CD14-positive monocyte (primary cell): ENCODE measurements around the gene FIP1L1. TPM values are rescaled to one million over a fixed set of nuclear protein-coding genes. Genes with fewer than 3 reads are reported as not detected.
"Not testable (repeated sequence)": the region's sequence is repeated elsewhere in the genome, so short reads cannot be mapped to it uniquely, and the experiment has no call there.

Experiments used
- DNase-seq, 3 donors: peaks; one replicate each; pipeline ENCODE4 v3.0.0-alpha.2; 2011 to 2022
- H2AFZ ChIP-seq: 2 replicates; pipeline ENCODE4 v1.6.0; 2012; ENCODE audit warnings: mild to moderate bottlenecking, low read depth, low read length, inconsistent platforms; ENCODE audit not compliant: insufficient read depth, poor library complexity, severe bottlenecking
- H3K27ac ChIP-seq, 2 donors: 1 replicate in 1 of 2; 2 replicates in 1 of 2; pipeline ENCODE4 v1.5.1; 2012 to 2013; ENCODE audit warnings: low read length in 2 of 2, control low read depth in 1 of 2, inconsistent platforms in 1 of 2, low read depth in 1 of 2, mild to moderate bottlenecking in 1 of 2
- H3K27me3 ChIP-seq, 2 donors: one replicate each; pipeline versions ENCODE4 v1.6.0 to v1.6.1; 2011 to 2013; ENCODE audit warnings: low read length in 2 of 2; ENCODE audit not compliant: control insufficient read depth in 2 of 2, insufficient read depth in 2 of 2
- H3K36me3 ChIP-seq, 2 donors: replicated peaks in 1 of 2; 1 replicate in 1 of 2; 2 replicates in 1 of 2; pipeline versions ENCODE4 v1.5.1 to v1.6.1; 2012 to 2013; ENCODE audit warnings: low read length in 2 of 2, control low read depth in 1 of 2, inconsistent platforms in 1 of 2, mild to moderate bottlenecking in 1 of 2; ENCODE audit not compliant: insufficient read depth in 2 of 2, control insufficient read depth in 1 of 2
- H3K4me1 ChIP-seq, 2 donors: 1 replicate in 1 of 2; 2 replicates in 1 of 2; pipeline versions ENCODE4 v1.5.1 to v1.6.1; 2012 to 2013; ENCODE audit warnings: low read length in 2 of 2, control low read depth in 1 of 2, inconsistent platforms in 1 of 2, mild to moderate bottlenecking in 1 of 2, moderate library complexity in 1 of 2; ENCODE audit not compliant: insufficient read depth in 2 of 2, control insufficient read depth in 1 of 2
- H3K4me2 ChIP-seq: replicated peaks from 2 replicates; pipeline ENCODE3; 2012; ENCODE audit warnings: low read length, moderate library complexity, mild to moderate bottlenecking; ENCODE audit not compliant: poor library complexity, severe bottlenecking; ENCODE audit errors: extremely low read depth
- H3K4me3 ChIP-seq, 3 experiments: fragments of 200-600 bp in 1 of 3; sonication (generic) in 1 of 3; replicated peaks in 1 of 3; 1 replicate in 2 of 3; 2 replicates in 1 of 3; pipeline ENCODE4 v1.5.1; 2011 to 2013; ENCODE audit warnings: low read length in 3 of 3, mild to moderate bottlenecking in 3 of 3, control low read depth in 2 of 3, low read depth in 2 of 3, inconsistent platforms in 1 of 3, moderate library complexity in 1 of 3
- H3K79me2 ChIP-seq: 2 replicates; pipeline ENCODE4 v1.6.0; 2012; ENCODE audit warnings: mild to moderate bottlenecking, control low read depth, inconsistent platforms, low read length, moderate library complexity; ENCODE audit not compliant: insufficient read depth
- H3K9ac ChIP-seq: 2 replicates; pipeline ENCODE4 v1.6.0; 2017; ENCODE audit warnings: low read length, mild to moderate bottlenecking; ENCODE audit not compliant: insufficient read depth, poor library complexity, severe bottlenecking
- H3K9me3 ChIP-seq, 2 donors: replicated peaks in 1 of 2; 1 replicate in 1 of 2; 2 replicates in 1 of 2; pipeline versions ENCODE4 v1.5.1 to v1.6.1; 2012 to 2013; ENCODE audit warnings: low read length in 2 of 2, control low read depth in 1 of 2; ENCODE audit not compliant: control insufficient read depth in 1 of 2, insufficient read depth in 1 of 2
- H4K20me1 ChIP-seq: 2 replicates; pipeline ENCODE4 v1.6.0; 2012; ENCODE audit warnings: mild to moderate bottlenecking, low read length, control low read depth, moderate library complexity; ENCODE audit not compliant: insufficient read depth
- H3K27ac Mint-ChIP-seq, 7 donors: one replicate each; pipeline ENCODE4 v1.8.0; 2020; ENCODE audit warnings: mild to moderate bottlenecking in 7 of 7, mixed read lengths in 7 of 7, moderate library complexity in 6 of 7, inconsistent platforms in 2 of 7
- H3K27me3 Mint-ChIP-seq, 3 donors: one replicate each; pipeline ENCODE4 v1.8.0; 2021 to 2022; ENCODE audit warnings: low read depth in 3 of 3, mild to moderate bottlenecking in 3 of 3, mixed read lengths in 3 of 3, moderate library complexity in 3 of 3, inconsistent platforms in 1 of 3
- H3K36me3 Mint-ChIP-seq, 2 donors: one replicate each; pipeline ENCODE4 v1.8.0; 2020; ENCODE audit warnings: mixed read lengths in 2 of 2, inconsistent platforms in 1 of 2, mild to moderate bottlenecking in 1 of 2
- H3K4me1 Mint-ChIP-seq: one replicate; pipeline ENCODE4 v1.8.0; 2020; ENCODE audit warnings: mild to moderate bottlenecking, mixed read lengths
- H3K4me3 Mint-ChIP-seq, 2 donors: one replicate each; pipeline ENCODE4 v1.8.0; 2020; ENCODE audit warnings: mild to moderate bottlenecking in 2 of 2, mixed read lengths in 2 of 2, moderate library complexity in 1 of 2
- H3K9me3 Mint-ChIP-seq, 7 donors: one replicate each; pipeline ENCODE4 v1.8.0; 2020 to 2022; ENCODE audit warnings: mixed read lengths in 7 of 7, mild to moderate bottlenecking in 6 of 7, moderate library complexity in 6 of 7, inconsistent platforms in 2 of 7
- CTCF ChIP-seq: fragments of 200-600 bp; IDR thresholded peaks from one replicate; pipeline ENCODE4 v1.8.0; 2022; ENCODE audit warnings: antibody characterized with exemption, mild to moderate bottlenecking
- WGBS: methylation state at CpG from one replicate; pipeline ENCODE4 v1.1.5; 2013; ENCODE audit warnings: missing lambda C conversion rate; ENCODE audit not compliant: insufficient coverage; 5-methylcytosine and 5-hydroxymethylcytosine counted together
- intact Hi-C, 2 donors: fragments of 100-400 bp; cut with micrococcal nuclease; formaldehyde crosslinking; loops; one replicate each; pipeline versions ENCODE4 v1.15.0 to v1.15.1; 2023
- polyA minus RNA-seq: library from RNA; depleted of rRNA, polyadenylated mRNA; stranded (reverse); fragments of >200 nt; gene quantifications from 2 replicates; pipeline ENCODE4 v1.2.3, GENCODE V29; 2012
- polyA plus RNA-seq, 3 donors: library from polyadenylated mRNA; depleted of rRNA in 1 of 3; unstranded in 2 of 3; stranded (reverse) in 1 of 3; fragments of 300-500 nt in 2 of 3; fragments of >200 nt in 1 of 3; fragmentation: Illumina TruSeq in 2 of 3; gene quantifications; 1 replicate in 2 of 3; 2 replicates in 1 of 3; pipeline ENCODE4 v1.2.3, GENCODE V29; 2012 to 2021
- total RNA-seq, 12 experiments: library from RNA in 1 of 12; stranded (reverse) in 1 of 12; fragments of 120-200 nt in 1 of 12; gene quantifications; one replicate each; pipeline ENCODE4 v1.2.4 and lab custom pipeline; 2013 to 2026; ENCODE audit warnings: mixed read lengths in 6 of 12, inconsistent platforms in 1 of 12

FIP1L1 gene
- 50.1 TPM for total RNA-seq (2013)
- 10 to 100 TPM; 14.5 to 36.9 (median 25.4) TPM for polyA plus RNA-seq
- 19.1 and 29.4 TPM in 2 replicates for polyA minus RNA-seq
- 11.5 to 43.6 (median 26.4) reads per million in 11 experiments for total RNA-seq (lab: John Stamatoyannopoulos, UW)

- peak within 1 kb of the TSS; percentile 99 for H3K4me3 Mint-ChIP-seq
- Histone ChIP-seq H3K27ac (peak within 1 kb of the TSS; percentile 82 to 89), H4K20me1 (peaks cover 21% of the 10 kb centered on the region), H3K4me1 (peaks cover 16 to 23% of the 10 kb centered on the region in 2 donors), H2AFZ (peak within 1 kb of the TSS; percentile 86), H3K79me2 (peaks cover 51% of the 10 kb centered on the region), H3K9me3 (no peaks in the 10 kb centered on the region), H3K9ac (peak within 1 kb of the TSS; percentile 85), H3K4me2 (peak within 1 kb of the TSS; percentile 89), H3K36me3 (peaks cover 6 to 7% of the 10 kb centered on the region in 2 donors), H3K27me3 (no peaks in the 10 kb centered on the region), H3K4me3 (peak within 1 kb of the TSS; percentile 67 to 86 (median 83))
- peaks cover 28% of the 10 kb centered on the region for H3K4me1 Mint-ChIP-seq
- H3K36me3 Mint-ChIP-seq: peaks cover 10 to 11% of the 10 kb centered on the region in 2 donors
- peaks cover 0 to 2% (median 1%) of the 10 kb centered on the region in 3 donors for H3K27me3 Mint-ChIP-seq
- 0% methylated on average over 81 of the region's 85 CpGs for WGBS
- peak; percentile 86 to 93 (median 91) for DNase-seq
- H3K27ac Mint-ChIP-seq: peak within 1 kb of the TSS; percentile 96 to 99 (median 96)
- TF ChIP-seq CTCF: no peak
- peaks cover 0 to 3% (median 0%) of the 10 kb centered on the region in 7 donors for H3K9me3 Mint-ChIP-seq
- intact Hi-C loops: loop anchor here (1.0 to 10.0 kb wide), 2 partner anchors 10 to 687 kb away; partner anchors contain the start of gene CHIC2 (in 1 of the 2)
These were observed at the start of gene FIP1L1 for GRCh38 chr4:53377319-53378170. Gene FIP1L1, plus strand, starts transcription at chr4:53377641. Its CDS starts 198 bp downstream, at chr4:53377839.

- H3K4me3 ChIP-seq, H3K4me3 Mint-ChIP-seq, H3K4me2 ChIP-seq, DNase-seq, H3K27ac ChIP-seq, H3K27me3 ChIP-seq, H3K27me3 Mint-ChIP-seq, H4K20me1 ChIP-seq, intact Hi-C loops, H3K27ac Mint-ChIP-seq, H3K9me3 ChIP-seq, H3K79me2 ChIP-seq, H3K4me1 Mint-ChIP-seq, H3K4me1 ChIP-seq, H2AFZ ChIP-seq, H3K36me3 ChIP-seq, H3K9ac ChIP-seq: not testable (repeated sequence)
- Mint-ChIP-seq H3K36me3 (peaks cover 10 to 15% of the 10 kb centered on the region in 2 donors), H3K9me3 (peaks cover 3 to 15% (median 10%) of the 10 kb centered on the region in 7 donors)
- WGBS: 100% methylated on average over 2 of the region's 6 CpGs
These were observed 42.5 kb upstream of the FIP1L1 start for GRCh38 chr4:53334916-53335315.

GRCh38 chr4:53340145-53340544 lies 37.3 kb upstream of the FIP1L1 start:
- H3K4me1 Mint-ChIP-seq, H3K9ac ChIP-seq, H4K20me1 ChIP-seq, intact Hi-C loops, H3K4me3 Mint-ChIP-seq, H3K36me3 ChIP-seq, H3K4me3 ChIP-seq, H3K79me2 ChIP-seq, H3K4me2 ChIP-seq, H2AFZ ChIP-seq, H3K27ac Mint-ChIP-seq, H3K27me3 Mint-ChIP-seq, H3K4me1 ChIP-seq, DNase-seq, H3K27ac ChIP-seq, H3K27me3 ChIP-seq: not testable (repeated sequence)
- H3K36me3 Mint-ChIP-seq: peaks cover 26 to 43% of the 10 kb centered on the region in 2 donors
- peaks cover 0 to 14% of the 10 kb centered on the region in 2 donors for H3K9me3 ChIP-seq
- H3K9me3 Mint-ChIP-seq: peaks cover 13 to 34% (median 16%) of the 10 kb centered on the region in 7 donors
- 99% methylated on average over 9 of the region's 12 CpGs for WGBS
